GM12872 (cell line): ENCODE measurements around the gene RAB6B.

Source experiments
- CTCF ChIP-seq: IDR thresholded peaks from 3 replicates; pipeline ENCODE4 v1.5.1; 2011; ENCODE audit warnings: low read depth, mild to moderate bottlenecking, low read length, moderate library complexity; ENCODE audit not compliant: insufficient read depth

The RAB6B gene

GRCh38 chr3:133835961-133836360, 59.7 kb downstream of the RAB6B start:
- TF ChIP-seq CTCF, result no peak

- no peak for TF ChIP-seq CTCF
Measured at GRCh38 chr3:133835418-133835743, 60.3 kb downstream of the RAB6B start.

- TF ChIP-seq CTCF, result no peak
Measured at GRCh38 chr3:133834621-133835417, 60.9 kb downstream of the RAB6B start.

- no peak for TF ChIP-seq CTCF
Measured at GRCh38 chr3:133833880-133834620, 61.6 kb downstream of the RAB6B start.

GRCh38 chr3:133833267-133833666, 62.4 kb downstream of the RAB6B start:
- no peak for TF ChIP-seq CTCF

GRCh38 chr3:133832802-133833144, 62.9 kb downstream of the RAB6B start:
- no peak for TF ChIP-seq CTCF

- TF ChIP-seq CTCF, result peak; percentile 39; the same call in 2 of the 3 replicates
Measured at GRCh38 chr3:133831966-133832801, 63.5 kb downstream of the RAB6B start.
